Calu3 (cell line): ENCODE data around the gene SERINC5. TPM values are rescaled to one million over a fixed set of nuclear protein-coding genes. Genes with fewer than 3 reads are reported as not detected.

Source experiments
- BruUV-seq: library from RNA; stranded (reverse); fragments of 400-500 nt; replicated peaks from 2 replicates; lab custom pipeline; 2021; lab: Mats Ljungman, UMichigan
- CTCF ChIA-PET: fragments of 300-600 bp; sonication (Branson Sonifier 250); formaldehyde crosslinking; loops from one replicate; lab custom pipeline; 2022; ENCODE audit warnings: antibody characterized with exemption; lab: Charles Lee
- DNase-seq: peaks from one replicate; pipeline ENCODE4 v3.0.0; 2022
- H3K27ac Mint-ChIP-seq: one replicate; pipeline ENCODE4 v1.8.0; 2022; ENCODE audit warnings: mixed read lengths; ENCODE audit not compliant: unreplicated experiment
- H3K27me3 Mint-ChIP-seq: one replicate; pipeline ENCODE4 v1.8.0; 2022; ENCODE audit warnings: mixed read lengths; ENCODE audit not compliant: unreplicated experiment
- H3K36me3 Mint-ChIP-seq: one replicate; pipeline ENCODE4 v1.8.0; 2022; ENCODE audit warnings: mild to moderate bottlenecking, moderate library complexity, mixed read lengths; ENCODE audit not compliant: insufficient read depth, unreplicated experiment
- H3K4me1 Mint-ChIP-seq: one replicate; pipeline ENCODE4 v1.8.0; 2022; ENCODE audit warnings: mild to moderate bottlenecking, low read depth, mixed read lengths; ENCODE audit not compliant: unreplicated experiment
- H3K4me3 Mint-ChIP-seq: one replicate; pipeline ENCODE4 v1.8.0; 2022; ENCODE audit warnings: mild to moderate bottlenecking, low read depth, moderate library complexity, mixed read lengths; ENCODE audit not compliant: unreplicated experiment
- H3K9me3 Mint-ChIP-seq: one replicate; pipeline ENCODE4 v1.8.0; 2022; ENCODE audit warnings: low read depth, mixed read lengths; ENCODE audit not compliant: unreplicated experiment
- intact Hi-C: fragments of 100-400 bp; cut with micrococcal nuclease; formaldehyde crosslinking; loops from one replicate; pipeline ENCODE4 v1.10.0; 2022; ENCODE audit not compliant: unreplicated experiment
- total RNA-seq: library from RNA; stranded (reverse); gene quantifications from 2 replicates; pipeline ENCODE4 v1.2.3, GENCODE V29; 2022
- TF ChIP-seq, protein P1 (sequence below): fragments of 200-600 bp; IDR thresholded peaks from one replicate; pipeline ENCODE4 v1.8.0; 2022; ENCODE audit warnings: antibody characterized with exemption; ENCODE audit not compliant: unreplicated experiment

The SERINC5 gene
- total RNA-seq, 1 experiment from 2014 or later: 47.0 TPM

DNA sequence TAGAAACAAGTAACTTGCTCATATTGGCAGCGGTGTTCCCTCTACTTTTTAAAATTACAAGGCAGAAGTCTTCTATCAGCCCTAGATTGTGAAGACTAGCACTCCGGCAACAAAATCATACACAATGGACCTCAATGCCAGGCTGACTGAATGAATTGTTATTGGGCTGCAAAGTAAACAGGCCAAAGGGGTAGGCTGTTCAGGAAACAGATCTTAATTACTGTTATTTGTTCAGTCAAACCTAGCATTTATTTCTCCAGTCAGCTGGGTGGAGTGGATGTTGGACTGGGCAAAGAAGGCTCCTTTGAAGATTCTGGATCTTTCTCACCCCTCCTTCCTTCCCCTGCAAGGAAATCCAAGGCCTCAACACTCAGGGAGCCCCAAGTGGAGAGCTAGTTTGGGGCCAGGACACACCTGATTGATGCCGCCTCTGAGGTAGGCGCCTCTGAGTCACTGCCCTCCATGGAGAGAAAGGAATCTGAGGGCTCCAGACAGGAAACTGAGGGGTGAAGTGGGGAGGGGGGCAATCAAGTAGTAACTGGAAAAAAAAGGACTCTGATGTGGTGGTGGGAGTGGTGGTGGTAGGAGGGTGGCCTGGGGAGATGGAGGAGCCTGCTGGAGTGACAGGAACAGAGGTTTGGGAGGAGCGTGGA, 35.5 kb downstream of the SERINC5 start:
- H3K27ac Mint-ChIP-seq: no peak overlapping the region
- TF ChIP-seq, protein P1, sequence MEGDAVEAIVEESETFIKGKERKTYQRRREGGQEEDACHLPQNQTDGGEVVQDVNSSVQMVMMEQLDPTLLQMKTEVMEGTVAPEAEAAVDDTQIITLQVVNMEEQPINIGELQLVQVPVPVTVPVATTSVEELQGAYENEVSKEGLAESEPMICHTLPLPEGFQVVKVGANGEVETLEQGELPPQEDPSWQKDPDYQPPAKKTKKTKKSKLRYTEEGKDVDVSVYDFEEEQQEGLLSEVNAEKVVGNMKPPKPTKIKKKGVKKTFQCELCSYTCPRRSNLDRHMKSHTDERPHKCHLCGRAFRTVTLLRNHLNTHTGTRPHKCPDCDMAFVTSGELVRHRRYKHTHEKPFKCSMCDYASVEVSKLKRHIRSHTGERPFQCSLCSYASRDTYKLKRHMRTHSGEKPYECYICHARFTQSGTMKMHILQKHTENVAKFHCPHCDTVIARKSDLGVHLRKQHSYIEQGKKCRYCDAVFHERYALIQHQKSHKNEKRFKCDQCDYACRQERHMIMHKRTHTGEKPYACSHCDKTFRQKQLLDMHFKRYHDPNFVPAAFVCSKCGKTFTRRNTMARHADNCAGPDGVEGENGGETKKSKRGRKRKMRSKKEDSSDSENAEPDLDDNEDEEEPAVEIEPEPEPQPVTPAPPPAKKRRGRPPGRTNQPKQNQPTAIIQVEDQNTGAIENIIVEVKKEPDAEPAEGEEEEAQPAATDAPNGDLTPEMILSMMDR: no peak
- H3K36me3 Mint-ChIP-seq: peaks cover 4% of the 10 kb centered on the region
- no TSS peak for BruUV-seq
- DNase-seq: no peak
- intact Hi-C loops: no loop called here
- no peaks in the 10 kb centered on the region for H3K27me3 Mint-ChIP-seq
- no peaks in the 10 kb centered on the region for H3K9me3 Mint-ChIP-seq
- peaks cover 5% of the 10 kb centered on the region for H3K4me1 Mint-ChIP-seq
- no peak overlapping the region for H3K4me3 Mint-ChIP-seq
- CTCF ChIA-PET: no interaction called here

DNA sequence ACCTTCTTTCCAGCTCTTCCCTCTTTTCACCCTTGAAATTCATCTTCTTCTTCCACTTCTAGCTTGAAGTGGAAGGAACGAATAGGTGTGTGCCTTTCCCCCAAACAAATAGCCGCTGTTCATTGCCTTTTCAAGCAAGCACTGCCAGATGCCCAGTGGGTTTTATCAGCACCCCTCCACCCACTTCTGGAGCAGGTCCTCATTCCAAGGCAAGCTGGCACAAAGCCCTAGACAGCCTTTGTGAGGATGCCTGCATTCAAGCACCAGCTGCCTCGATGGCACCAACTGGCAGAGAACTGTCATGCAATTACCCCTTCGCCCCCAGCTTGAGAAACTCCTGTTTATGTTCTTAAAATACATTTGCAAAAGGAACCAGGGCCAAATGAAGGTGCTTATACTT, 36.5 kb downstream of the SERINC5 start:
- Mint-ChIP-seq H3K27ac (no peak overlapping the region), H3K4me3 (no peak overlapping the region), H3K9me3 (peaks cover 2% of the 10 kb centered on the region), H3K36me3 (peaks cover 4% of the 10 kb centered on the region), H3K4me1 (peaks cover 2% of the 10 kb centered on the region), H3K27me3 (no peaks in the 10 kb centered on the region)
- CTCF ChIA-PET: interaction anchor here (1.4 kb wide), 1 partner anchor 38 kb away, joined by 3 read pairs; no protein-coding TSS in a partner anchor
- DNase-seq: no peak
- BruUV-seq: no TSS peak
- intact Hi-C loops: no loop called here
- TF ChIP-seq, protein P1: no peak

GRCh38 chr5:80217667-80218066, 38.2 kb downstream of the SERINC5 start:
- no peak for DNase-seq
- intact Hi-C loops: no loop called here
- TF ChIP-seq, protein P1: no peak
- Mint-ChIP-seq H3K4me3 (no peak overlapping the region), H3K9me3 (peaks cover 2% of the 10 kb centered on the region), H3K27ac (no peak overlapping the region), H3K36me3 (peaks cover 4% of the 10 kb centered on the region), H3K27me3 (no peaks in the 10 kb centered on the region), H3K4me1 (peaks cover 15% of the 10 kb centered on the region)
- CTCF ChIA-PET: interaction anchor here (0.6 to 1.6 kb wide), 2 partner anchors 13 to 40 kb away, joined by 6 to 8 read pairs; no protein-coding TSS in a partner anchor
- BruUV-seq: no TSS peak

- intact Hi-C loops: no loop called here
- Mint-ChIP-seq H3K27me3 (no peaks in the 10 kb centered on the region), H3K9me3 (peaks cover 2% of the 10 kb centered on the region), H3K36me3 (peaks cover 4% of the 10 kb centered on the region), H3K27ac (no peak overlapping the region), H3K4me3 (no peak overlapping the region), H3K4me1 (peaks cover 15% of the 10 kb centered on the region)
- TF ChIP-seq, protein P1: no peak
- CTCF ChIA-PET: interaction anchor here (0.6 to 1.6 kb wide), 3 partner anchors 12 to 1559 kb away, joined by 3 to 8 read pairs (median 6); no protein-coding TSS in a partner anchor
- no peak for DNase-seq
- BruUV-seq: no TSS peak
Measured at GRCh38 chr5:80216753-80217596, 38.9 kb downstream of the SERINC5 start.
